Psoas muscle (tissue), 8 donors: ENCODE measurements around the gene ATG4A. TPM values are rescaled to one million over a fixed set of nuclear protein-coding genes. Genes with fewer than 3 reads are reported as not detected.
A peak's percentile ranks its signal among the peaks of the same experiment; 100 is the strongest.

Experiments
- ATAC-seq, 4 donors: fragments of 200-7000 bp; cut with Tn5 transposase; one replicate each; pipeline ENCODE4 v1.9.1; 2020; ENCODE audit warnings: moderate library complexity in 3 of 4, mild to moderate bottlenecking in 2 of 4
- DNase-seq, 2 donors: peaks; one replicate each; pipeline ENCODE4 v3.0.0-alpha.2; 2020
- H3K27ac ChIP-seq: fragments of 200-600 bp; one replicate; pipeline ENCODE4 v1.8.0; 2022
- H3K27me3 ChIP-seq, 3 donors: fragments of 200-600 bp in 1 of 3; one replicate each; pipeline versions ENCODE4 v1.6.1 to v1.8.0; 2013 to 2022; ENCODE audit warnings: low read length in 2 of 3, mild to moderate bottlenecking in 2 of 3, moderate library complexity in 1 of 3; ENCODE audit not compliant: insufficient read depth in 3 of 3
- H3K36me3 ChIP-seq, 2 donors: fragments of 200-600 bp in 1 of 2; one replicate each; pipeline versions ENCODE4 v1.6.1 to v1.8.0; 2013 to 2022; ENCODE audit warnings: low read depth in 1 of 2, mild to moderate bottlenecking in 1 of 2, moderate library complexity in 1 of 2; ENCODE audit not compliant: insufficient read depth in 1 of 2
- H3K4me1 ChIP-seq: fragments of 200-600 bp; one replicate; pipeline ENCODE4 v1.8.0; 2022
- H3K4me3 ChIP-seq: fragments of 200-600 bp; one replicate; pipeline ENCODE4 v1.8.0; 2022; ENCODE audit warnings: mild to moderate bottlenecking
- H3K9me3 ChIP-seq: fragments of 200-600 bp; one replicate; pipeline ENCODE4 v1.8.0; 2022
- CTCF ChIP-seq: fragments of 200-600 bp; IDR thresholded peaks from one replicate; pipeline ENCODE4 v1.8.0; 2022; ENCODE audit warnings: antibody characterized with exemption
- WGBS, 3 donors: extraction: QIAGEN DNeasy Blood & Tissue Kit; methylation state at CpG; one replicate each; pipeline versions ENCODE4 v1.1.6 to v1.1.7; 2013; 5-methylcytosine and 5-hydroxymethylcytosine counted together
- intact Hi-C, 2 donors: fragments of 100-400 bp; cut with DNase I; formaldehyde crosslinking; loops; one replicate each; pipeline versions ENCODE4 v1.11.0 to v1.14.2; 2022
- long read RNA-seq, 2 donors: library from polyadenylated mRNA; unstranded; transcript quantifications; one replicate each; pipeline ENCODE4 v2.0.0, GENCODE V29; 2021
- polyA plus RNA-seq, 3 donors: library from polyadenylated mRNA; stranded (reverse); fragments of 200-250 nt; gene quantifications; one replicate each; pipeline ENCODE4 v1.2.3, GENCODE V29; 2013
- total RNA-seq, 4 donors: library from RNA; stranded (reverse); fragmentation: NEBNext Ultra II Directional in 2 of 4; extraction: Animal tissue kit (Norgen Biotek cat#: 25700) in 2 of 4; gene quantifications; one replicate each; pipeline versions ENCODE4 v1.2.1 to v1.2.4, GENCODE V29; 2021 to 2023
- donor health status: healthy with polysubstance abuse.
- donor health status: DM: no; HTN: no; CAD: no; lungs with moderate emphysema.
- donor health status: Bipolar disorder and iron deficiency.
- donor health status: healthy.
- donor health status: DM: yes; HTN: yes; CAD: no.
- donor health status: DM: no; HTN: no; CAD: no.
- donor health status: DM: no; HTN: no; CAD: no.
- donor health status: DM: yes; HTN: yes; CAD: no.

Gene ATG4A, protein sequence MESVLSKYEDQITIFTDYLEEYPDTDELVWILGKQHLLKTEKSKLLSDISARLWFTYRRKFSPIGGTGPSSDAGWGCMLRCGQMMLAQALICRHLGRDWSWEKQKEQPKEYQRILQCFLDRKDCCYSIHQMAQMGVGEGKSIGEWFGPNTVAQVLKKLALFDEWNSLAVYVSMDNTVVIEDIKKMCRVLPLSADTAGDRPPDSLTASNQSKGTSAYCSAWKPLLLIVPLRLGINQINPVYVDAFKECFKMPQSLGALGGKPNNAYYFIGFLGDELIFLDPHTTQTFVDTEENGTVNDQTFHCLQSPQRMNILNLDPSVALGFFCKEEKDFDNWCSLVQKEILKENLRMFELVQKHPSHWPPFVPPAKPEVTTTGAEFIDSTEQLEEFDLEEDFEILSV
- 10 to 100 TPM; 18.8 to 26.8 (median 22.6) TPM for total RNA-seq
- 10 to 100 TPM; 14.7 to 35.1 (median 20.4) TPM for polyA plus RNA-seq
- long read RNA-seq, donor 1, transcript ATG4A-203 (13 exons, 2,315 nt): major isoform, 11 of 18 reads
- long read RNA-seq, donor 1, partial matches to known transcripts: 2 of 18 reads
- long read RNA-seq, donor 1, other reads (novel, unspliced or antisense): 5 of 18 reads
- long read RNA-seq, donor 2, transcript ATG4A-204 (14 exons, 2,501 nt): minor isoform, 6 of 38 reads
- long read RNA-seq, donor 2, transcript ATG4A-203 (13 exons, 2,315 nt): major isoform, 22 of 38 reads
- long read RNA-seq, donor 2, partial matches to known transcripts: 7 of 38 reads
- long read RNA-seq, donor 2, other reads (novel, unspliced or antisense): 3 of 38 reads

DNA sequence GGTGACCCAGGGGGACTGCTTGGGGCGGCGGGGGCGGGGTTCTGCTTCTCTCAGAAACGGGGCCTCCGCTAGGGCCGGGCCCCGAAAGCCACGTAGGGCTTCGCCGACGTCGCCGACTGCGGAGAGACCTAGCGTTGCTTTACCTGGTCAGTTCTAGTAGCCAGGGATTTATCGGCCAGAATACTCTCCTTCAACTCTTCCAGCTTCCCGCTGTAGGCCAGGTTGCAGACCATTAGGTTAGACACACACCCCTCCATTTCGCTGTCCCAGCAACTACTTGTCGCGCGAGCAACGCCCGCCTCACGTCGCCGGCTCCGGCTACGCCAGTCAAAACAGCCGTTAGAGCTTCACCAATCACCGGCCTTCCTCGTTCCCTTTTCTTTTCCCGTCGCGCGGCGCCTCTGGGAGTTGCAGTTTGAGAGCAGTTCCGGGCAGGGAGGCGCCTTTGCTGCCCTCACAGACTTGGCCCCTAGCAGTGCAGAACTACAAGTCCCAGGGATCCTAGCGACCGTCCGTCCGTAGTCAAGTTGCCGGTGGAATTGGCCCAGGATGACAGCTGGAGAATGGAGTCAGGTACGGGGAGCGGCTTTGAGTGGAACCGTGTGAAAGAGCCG is at the start of gene ATG4A, which contains the start of gene PSMD10:
ATG4A (plus strand) TSS at position 515 of the 614 bp plus-strand sequence; CDS start at position 564, 49 bp downstream.
PSMD10 (minus strand) TSS at position 279 of the 614 bp plus-strand sequence; CDS start at position 257, 22 bp downstream.
- peak within 1 kb of the TSS; percentile 70 for H3K4me3 ChIP-seq
- H3K4me1 ChIP-seq: no peaks in the 10 kb centered on the region
- ATAC-seq (peak; percentile 96 to 98 (median 96)), DNase-seq (peak; percentile 92 to 96)
- intact Hi-C loops: no loop called here
- H3K9me3 ChIP-seq: no peaks in the 10 kb centered on the region
- 0 to 27% (median 0%) methylated on average over 37 to 47 of the region's 47 CpGs for WGBS, 3 donors
- no peaks in the 10 kb centered on the region for H3K27me3 ChIP-seq
- no peak for TF ChIP-seq CTCF
- peaks cover 0 to 17% of the 10 kb centered on the region in 2 donors for H3K36me3 ChIP-seq
- H3K27ac ChIP-seq: peak within 1 kb of the TSS; percentile 86

DNA sequence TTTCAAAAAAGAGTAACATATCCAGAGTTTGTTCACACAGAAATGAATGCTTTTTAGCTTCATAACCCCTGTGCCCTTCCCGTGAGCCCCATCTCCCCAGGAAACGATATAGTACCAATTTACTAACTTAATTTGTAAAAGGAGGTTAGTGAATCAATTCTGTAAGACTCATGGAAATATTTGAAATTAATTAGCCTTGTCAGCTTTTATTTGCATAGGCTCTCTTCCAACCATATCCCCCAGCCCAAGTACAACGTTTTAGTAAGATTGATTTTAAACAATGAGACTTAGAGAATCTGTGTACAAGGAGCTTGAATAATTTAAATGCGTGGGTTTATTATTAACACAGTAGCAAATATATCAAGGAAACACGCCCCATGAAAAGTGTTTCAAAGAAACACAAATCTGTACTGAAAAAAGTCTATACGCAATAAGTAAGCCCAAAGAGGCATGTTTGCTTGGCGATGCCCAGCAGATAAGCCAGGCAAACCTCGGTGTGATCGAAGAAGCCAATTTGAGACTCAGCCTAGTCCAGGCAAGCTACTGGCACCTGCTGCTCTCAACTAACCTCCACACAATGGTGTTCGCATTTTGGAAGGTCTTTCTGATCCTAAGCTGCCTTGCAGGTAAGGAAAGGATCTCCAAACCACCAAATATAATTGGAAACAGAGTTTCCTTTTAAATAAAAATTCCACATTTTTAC is 46.9 kb upstream of the ATG4A start, which contains the start of gene VSIG1:
VSIG1 (plus strand) TSS at position 512 of the 703 bp plus-strand sequence; CDS start at position 578, 66 bp downstream.
- Histone ChIP-seq H3K4me1 (no peaks in the 10 kb centered on the region), H3K9me3 (no peaks in the 10 kb centered on the region), H3K27ac (no peak within 1 kb of the TSS), H3K36me3 (no peaks in the 10 kb centered on the region), H3K27me3 (peaks cover 0 to 31% (median 0%) of the 10 kb centered on the region in 3 donors), H3K4me3 (no peak within 1 kb of the TSS)
- DNase-seq (no peak), ATAC-seq (no peak)
- intact Hi-C loops: no loop called here
- no peak for TF ChIP-seq CTCF
- 60 to 82% (median 81%) methylated on average over 10 of the region's 10 CpGs for WGBS, 3 donors

DNA sequence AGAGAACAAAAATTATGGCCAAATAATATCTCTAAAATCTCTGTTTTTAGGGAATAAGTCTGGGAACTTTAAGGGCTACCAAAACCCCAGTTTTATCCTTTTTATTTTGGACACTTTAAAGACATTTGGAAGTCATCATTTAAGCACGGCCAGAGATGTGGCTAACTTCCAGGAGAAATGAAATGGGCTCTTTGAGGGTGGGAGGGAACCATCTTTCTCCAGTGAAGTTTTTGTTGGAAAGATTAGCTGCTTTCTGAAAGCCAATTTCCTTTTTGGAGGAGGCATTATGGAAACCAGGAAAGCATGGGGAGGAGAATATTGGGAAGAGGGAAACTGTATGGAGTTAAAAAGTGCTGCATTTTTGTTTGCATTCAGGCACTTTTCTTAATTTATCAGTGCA is 41.9 kb upstream of the ATG4A start:
- peaks cover 0 to 20% (median 0%) of the 10 kb centered on the region in 3 donors for H3K27me3 ChIP-seq
- intact Hi-C loops: no loop called here
- no peaks in the 10 kb centered on the region for H3K9me3 ChIP-seq
- no peak overlapping the region for H3K4me3 ChIP-seq
- WGBS, 3 donors: 10 to 26% (median 14%) methylated on average over 1 of the region's 1 CpG
- H3K36me3 ChIP-seq: no peaks in the 10 kb centered on the region
- no peak for ATAC-seq
- no peak for TF ChIP-seq CTCF
- H3K4me1 ChIP-seq: no peaks in the 10 kb centered on the region
- H3K27ac ChIP-seq: no peak overlapping the region
- no peak for DNase-seq

GRCh38 chrX:108053218-108053617 is 38.4 kb upstream of the ATG4A start:
- no peak for DNase-seq
- no peaks in the 10 kb centered on the region for H3K4me1 ChIP-seq
- H3K4me3 ChIP-seq: no peak overlapping the region
- ATAC-seq: no peak
- intact Hi-C loops: no loop called here
- peaks cover 0 to 19% (median 0%) of the 10 kb centered on the region in 3 donors for H3K27me3 ChIP-seq
- H3K9me3 ChIP-seq: peaks cover 5% of the 10 kb centered on the region
- no peaks in the 10 kb centered on the region for H3K36me3 ChIP-seq
- no peak overlapping the region for H3K27ac ChIP-seq
- TF ChIP-seq CTCF: no peak
